Measurements from ENCODE around the gene MAB21L3.

DNA sequence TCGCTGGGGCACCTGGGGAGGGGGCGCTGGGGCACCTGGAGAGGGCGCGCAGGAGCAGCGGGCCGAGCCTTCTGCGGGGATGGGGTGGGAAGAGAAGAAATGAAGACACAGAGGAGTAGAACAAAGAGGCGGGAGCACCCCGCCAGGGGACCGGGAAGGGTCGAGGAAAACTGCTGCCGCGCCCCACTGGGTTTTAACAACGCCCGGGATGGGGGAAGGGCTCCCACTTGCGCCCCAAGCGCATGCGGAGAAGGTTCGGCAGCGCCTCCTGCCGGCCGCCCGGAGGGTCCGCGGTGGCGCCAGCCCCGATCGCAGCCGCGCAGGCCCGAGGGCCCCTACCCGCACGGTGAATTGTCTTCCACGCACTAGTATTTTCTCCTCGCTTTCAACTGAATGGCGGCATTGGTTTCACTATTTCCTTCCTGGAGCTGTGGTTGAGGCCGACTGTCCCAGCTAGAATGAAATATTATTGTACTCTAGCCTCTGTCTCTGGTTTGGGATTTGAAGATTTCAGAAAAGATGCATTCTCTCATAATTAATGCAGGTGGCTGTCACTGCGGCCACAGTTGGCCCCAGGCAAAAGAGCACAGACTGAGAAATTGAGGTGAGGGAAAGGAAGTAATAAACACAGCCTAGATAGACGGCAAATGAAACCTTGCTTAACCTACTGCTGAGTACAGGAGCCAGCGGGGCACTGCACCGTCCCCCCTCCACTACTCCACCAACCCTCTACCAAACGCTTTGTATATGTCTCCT lies 57.3 kb downstream of the MAB21L3 start:
- TF ChIP-seq EZH2 (IDR thresholded peaks at IDR 0.05; ENCODE audit: borderline replicate concordance, low read depth, low read length, poor library complexity, severe bottlenecking): no peak
- TF ChIP-seq, protein P1, sequence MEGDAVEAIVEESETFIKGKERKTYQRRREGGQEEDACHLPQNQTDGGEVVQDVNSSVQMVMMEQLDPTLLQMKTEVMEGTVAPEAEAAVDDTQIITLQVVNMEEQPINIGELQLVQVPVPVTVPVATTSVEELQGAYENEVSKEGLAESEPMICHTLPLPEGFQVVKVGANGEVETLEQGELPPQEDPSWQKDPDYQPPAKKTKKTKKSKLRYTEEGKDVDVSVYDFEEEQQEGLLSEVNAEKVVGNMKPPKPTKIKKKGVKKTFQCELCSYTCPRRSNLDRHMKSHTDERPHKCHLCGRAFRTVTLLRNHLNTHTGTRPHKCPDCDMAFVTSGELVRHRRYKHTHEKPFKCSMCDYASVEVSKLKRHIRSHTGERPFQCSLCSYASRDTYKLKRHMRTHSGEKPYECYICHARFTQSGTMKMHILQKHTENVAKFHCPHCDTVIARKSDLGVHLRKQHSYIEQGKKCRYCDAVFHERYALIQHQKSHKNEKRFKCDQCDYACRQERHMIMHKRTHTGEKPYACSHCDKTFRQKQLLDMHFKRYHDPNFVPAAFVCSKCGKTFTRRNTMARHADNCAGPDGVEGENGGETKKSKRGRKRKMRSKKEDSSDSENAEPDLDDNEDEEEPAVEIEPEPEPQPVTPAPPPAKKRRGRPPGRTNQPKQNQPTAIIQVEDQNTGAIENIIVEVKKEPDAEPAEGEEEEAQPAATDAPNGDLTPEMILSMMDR (conservative IDR thresholded peaks at IDR 0.05; ENCODE audit: low read depth, low read length): peak; percentile 74

All from A673 (cell line).